D341Med (cell line): Measurements from ENCODE around the gene HKDC1.
A peak's percentile ranks its signal among the peaks of the same experiment; 100 is the strongest.
"Not testable (repeated sequence)": the region's sequence is repeated elsewhere in the genome, so short reads cannot be mapped to it uniquely, and the experiment has no call there.

ENCODE experiments used
- DNase-seq: peaks from one replicate; pipeline ENCODE4 v3.0.0; 2012; ENCODE audit warnings: low spot score

HKDC1 gene

GRCh38 chr10:69220041-69220451 is at the start of gene HKDC1:
HKDC1 (plus strand) TSS chr10:69220332; CDS start chr10:69220436, 104 bp downstream.
- no peak for DNase-seq

- no peak for DNase-seq
Measured at GRCh38 chr10:69172241-69172982, 47.7 kb upstream of the HKDC1 start.

GRCh38 chr10:69175326-69175725 is 44.8 kb upstream of the HKDC1 start:
- DNase-seq, result not testable (repeated sequence)

GRCh38 chr10:69176823-69177222 is 43.3 kb upstream of the HKDC1 start:
- DNase-seq, result no peak

- DNase-seq, result peak; percentile 24
Measured at GRCh38 chr10:69179089-69179742, 40.9 kb upstream of the HKDC1 start.

- DNase-seq, result peak; percentile 87
Measured at GRCh38 chr10:69179743-69180524, 40.2 kb upstream of the HKDC1 start, which contains the start of gene SUPV3L1. SUPV3L1 (plus strand) TSS chr10:69180234; CDS start chr10:69180292, 58 bp downstream.

- peak; percentile 46 for DNase-seq
Measured at GRCh38 chr10:69180525-69181204, 39.5 kb upstream of the HKDC1 start.

GRCh38 chr10:69181433-69181832 is 38.7 kb upstream of the HKDC1 start:
- DNase-seq, result no peak

GRCh38 chr10:69182005-69182404 is 38.1 kb upstream of the HKDC1 start:
- DNase-seq, result no peak

- no peak for DNase-seq
Measured at GRCh38 chr10:69186524-69186923, 33.6 kb upstream of the HKDC1 start.

- DNase-seq, result no peak
Measured at GRCh38 chr10:69201045-69201444, 19.1 kb upstream of the HKDC1 start.

- no peak for DNase-seq
Measured at GRCh38 chr10:69202332-69202731, 17.8 kb upstream of the HKDC1 start.

- no peak for DNase-seq
Measured at GRCh38 chr10:69208761-69209160, 11.4 kb upstream of the HKDC1 start.

- DNase-seq, result no peak
Measured at GRCh38 chr10:69209787-69210484, 10.2 kb upstream of the HKDC1 start.

GRCh38 chr10:69211104-69211503 is 9.0 kb upstream of the HKDC1 start:
- no peak for DNase-seq

GRCh38 chr10:69211524-69211923 is 8.6 kb upstream of the HKDC1 start:
- no peak for DNase-seq

GRCh38 chr10:69213591-69214311 is 6.4 kb upstream of the HKDC1 start:
- DNase-seq, result no peak

- no peak for DNase-seq
Measured at GRCh38 chr10:69214666-69215131, 5.4 kb upstream of the HKDC1 start.

GRCh38 chr10:69215405-69216171 is 4.5 kb upstream of the HKDC1 start:
- DNase-seq, result no peak

GRCh38 chr10:69216577-69217118 is 3.5 kb upstream of the HKDC1 start:
- no peak for DNase-seq
